ACC112 (cell line): ENCODE data around the gene ROR1.

Experiments
- H2AFZ ChIP-seq: fragments of 200-600 bp; sonication (generic); one replicate; pipeline ENCODE4 v1.6.0; 2017; ENCODE audit warnings: antibody characterized with exemption, low read length; ENCODE audit not compliant: unreplicated experiment
- H3K27ac ChIP-seq: fragments of 200-600 bp; sonication (generic); 2 replicates; pipeline ENCODE4 v1.5.1; 2014; ENCODE audit warnings: low read depth, mild to moderate bottlenecking, antibody characterized with exemption, low read length, moderate library complexity
- H3K27me3 ChIP-seq: fragments of 200-600 bp; sonication (generic); 2 replicates; pipeline ENCODE4 v1.6.1; 2014; ENCODE audit warnings: mild to moderate bottlenecking, antibody characterized with exemption, low read length, moderate library complexity, mixed read lengths; ENCODE audit not compliant: insufficient read depth
- H3K36me3 ChIP-seq: fragments of 200-600 bp; sonication (generic); 2 replicates; pipeline ENCODE4 v1.6.1; 2016; ENCODE audit warnings: mild to moderate bottlenecking, antibody characterized with exemption, low read length, moderate library complexity, mixed read lengths; ENCODE audit not compliant: insufficient read depth
- H3K4me1 ChIP-seq: fragments of 200-600 bp; sonication (generic); one replicate; pipeline ENCODE4 v1.6.1; 2016; ENCODE audit warnings: low read length, mixed read lengths; ENCODE audit not compliant: insufficient read depth, unreplicated experiment, control insufficient read depth
- H3K4me3 ChIP-seq: fragments of 200-600 bp; sonication (generic); 2 replicates; pipeline ENCODE4 v1.5.1; 2014; ENCODE audit warnings: mild to moderate bottlenecking, low read depth, low read length
- H3K79me2 ChIP-seq: fragments of 200-600 bp; sonication (generic); one replicate; pipeline ENCODE4 v1.6.0; 2016; ENCODE audit warnings: low read length; ENCODE audit not compliant: control insufficient read depth, unreplicated experiment, insufficient read depth

ROR1 gene

GRCh38 chr1:63870152-63870551, 96.3 kb downstream of the ROR1 start:
- Histone ChIP-seq H3K4me3 (no peak overlapping the region), H3K79me2 (peaks cover 14% of the 10 kb centered on the region), H3K27me3 (no peaks in the 10 kb centered on the region), H3K27ac (no peak overlapping the region), H2AFZ (no peak overlapping the region), H3K36me3 (no peaks in the 10 kb centered on the region), H3K4me1 (peaks cover 38% of the 10 kb centered on the region)

GRCh38 chr1:63871463-63871862, 97.6 kb downstream of the ROR1 start:
- Histone ChIP-seq H3K4me1 (peaks cover 46% of the 10 kb centered on the region), H2AFZ (no peak overlapping the region), H3K36me3 (no peaks in the 10 kb centered on the region), H3K79me2 (peaks cover 14% of the 10 kb centered on the region), H3K27me3 (no peaks in the 10 kb centered on the region), H3K4me3 (no peak overlapping the region), H3K27ac (no peak overlapping the region)

- peak overlapping the region; percentile 68 for H3K27ac ChIP-seq
- peaks cover 17% of the 10 kb centered on the region for H3K79me2 ChIP-seq
- H3K27me3 ChIP-seq, result no peaks in the 10 kb centered on the region
- peak overlapping the region; percentile 43 for H3K4me3 ChIP-seq
- H2AFZ ChIP-seq, result peak overlapping the region; percentile 42
- peaks cover 58% of the 10 kb centered on the region for H3K4me1 ChIP-seq
- no peaks in the 10 kb centered on the region for H3K36me3 ChIP-seq
These were observed 99.9 kb downstream of the ROR1 start for GRCh38 chr1:63873751-63874150.

GRCh38 chr1:63874278-63874880, 100.6 kb downstream of the ROR1 start:
- H3K4me1 ChIP-seq, result peaks cover 64% of the 10 kb centered on the region
- peak overlapping the region; percentile 68 for H3K27ac ChIP-seq

GRCh38 chr1:63875636-63876035, 101.8 kb downstream of the ROR1 start:
- H3K4me1 ChIP-seq, result peaks cover 67% of the 10 kb centered on the region
- H3K36me3 ChIP-seq, result no peaks in the 10 kb centered on the region
- H3K27ac ChIP-seq, result peak overlapping the region; percentile 68
- H3K4me3 ChIP-seq, result no peak overlapping the region
- no peaks in the 10 kb centered on the region for H3K27me3 ChIP-seq
- peaks cover 16% of the 10 kb centered on the region for H3K79me2 ChIP-seq
- H2AFZ ChIP-seq, result no peak overlapping the region

More at GRCh38 chr1:63874278-63874880, 100.6 kb downstream of the ROR1 start:
- H3K27me3 ChIP-seq, result no peaks in the 10 kb centered on the region
- H2AFZ ChIP-seq, result peak overlapping the region; percentile 42
- H3K79me2 ChIP-seq, result peaks cover 15% of the 10 kb centered on the region
- peak overlapping the region; percentile 43 for H3K4me3 ChIP-seq
- H3K36me3 ChIP-seq, result no peaks in the 10 kb centered on the region

- H3K79me2 ChIP-seq, result peaks cover 11% of the 10 kb centered on the region
- peak overlapping the region; percentile 63 for H2AFZ ChIP-seq
- H3K27ac ChIP-seq, result peak overlapping the region; percentile 68
- peak overlapping the region; percentile 60 for H3K4me3 ChIP-seq
- no peaks in the 10 kb centered on the region for H3K27me3 ChIP-seq
- H3K4me1 ChIP-seq, result peaks cover 67% of the 10 kb centered on the region
- H3K36me3 ChIP-seq, result no peaks in the 10 kb centered on the region
These were observed 103.4 kb downstream of the ROR1 start for GRCh38 chr1:63877021-63877767.

GRCh38 chr1:63877816-63878215, 104.0 kb downstream of the ROR1 start:
- Histone ChIP-seq H3K4me3 (peak overlapping the region; percentile 15; the same call in 1 of the 2 replicates), H3K36me3 (no peaks in the 10 kb centered on the region), H3K27ac (peak overlapping the region; percentile 8; the same call in 1 of the 2 replicates), H2AFZ (no peak overlapping the region), H3K4me1 (peaks cover 67% of the 10 kb centered on the region), H3K27me3 (no peaks in the 10 kb centered on the region), H3K79me2 (peaks cover 11% of the 10 kb centered on the region)

- Histone ChIP-seq H3K4me1 (peaks cover 58% of the 10 kb centered on the region), H2AFZ (no peak overlapping the region), H3K36me3 (no peaks in the 10 kb centered on the region), H3K27ac (no peak overlapping the region), H3K4me3 (no peak overlapping the region), H3K79me2 (peaks cover 11% of the 10 kb centered on the region), H3K27me3 (no peaks in the 10 kb centered on the region)
These were observed 105.1 kb downstream of the ROR1 start for GRCh38 chr1:63878932-63879331.

GRCh38 chr1:63880958-63881576, 107.2 kb downstream of the ROR1 start:
- Histone ChIP-seq H3K36me3 (no peaks in the 10 kb centered on the region), H3K4me1 (peaks cover 36% of the 10 kb centered on the region), H3K27me3 (no peaks in the 10 kb centered on the region), H2AFZ (no peak overlapping the region), H3K4me3 (no peak overlapping the region), H3K27ac (no peak overlapping the region), H3K79me2 (peaks cover 11% of the 10 kb centered on the region)

- no peaks in the 10 kb centered on the region for H3K36me3 ChIP-seq
- H3K4me3 ChIP-seq, result no peak overlapping the region
- no peak overlapping the region for H2AFZ ChIP-seq
- peaks cover 11% of the 10 kb centered on the region for H3K79me2 ChIP-seq
- H3K27ac ChIP-seq, result no peak overlapping the region
- no peaks in the 10 kb centered on the region for H3K27me3 ChIP-seq
- peaks cover 25% of the 10 kb centered on the region for H3K4me1 ChIP-seq
These were observed 108.4 kb downstream of the ROR1 start for GRCh38 chr1:63882048-63882704.
